Caki2 (cell line): Measurements from ENCODE around the gene UNC13B. TPM values are rescaled to one million over a fixed set of nuclear protein-coding genes. Genes with fewer than 3 reads are reported as not detected.
"Not testable (repeated sequence)": the region's sequence is repeated elsewhere in the genome, so short reads cannot be mapped to it uniquely, and the experiment has no call there.

Experiments
- DNase-seq: peaks from one replicate; pipeline ENCODE4 v3.0.0-alpha.2; 2015; ENCODE audit warnings: low read depth
- in situ Hi-C: cut with HindIII; loops from 2 replicates; pipeline ENCODE4 v1.10.0; 2016; ENCODE audit warnings: low sequenced_read_pairs, low pct_unique_long_range_greater_than_20kb, mixed read lengths
- total RNA-seq: library from RNA; depleted of rRNA; stranded (reverse); fragments of >200 nt; shearing (Covaris generic); gene quantifications from 2 replicates; pipeline ENCODE4 v1.2.3, GENCODE V29; 2014; ENCODE audit warnings: low replicate concordance

UNC13B gene
- total RNA-seq, 1 experiment from 2014 or later, result 1.4 TPM

DNA sequence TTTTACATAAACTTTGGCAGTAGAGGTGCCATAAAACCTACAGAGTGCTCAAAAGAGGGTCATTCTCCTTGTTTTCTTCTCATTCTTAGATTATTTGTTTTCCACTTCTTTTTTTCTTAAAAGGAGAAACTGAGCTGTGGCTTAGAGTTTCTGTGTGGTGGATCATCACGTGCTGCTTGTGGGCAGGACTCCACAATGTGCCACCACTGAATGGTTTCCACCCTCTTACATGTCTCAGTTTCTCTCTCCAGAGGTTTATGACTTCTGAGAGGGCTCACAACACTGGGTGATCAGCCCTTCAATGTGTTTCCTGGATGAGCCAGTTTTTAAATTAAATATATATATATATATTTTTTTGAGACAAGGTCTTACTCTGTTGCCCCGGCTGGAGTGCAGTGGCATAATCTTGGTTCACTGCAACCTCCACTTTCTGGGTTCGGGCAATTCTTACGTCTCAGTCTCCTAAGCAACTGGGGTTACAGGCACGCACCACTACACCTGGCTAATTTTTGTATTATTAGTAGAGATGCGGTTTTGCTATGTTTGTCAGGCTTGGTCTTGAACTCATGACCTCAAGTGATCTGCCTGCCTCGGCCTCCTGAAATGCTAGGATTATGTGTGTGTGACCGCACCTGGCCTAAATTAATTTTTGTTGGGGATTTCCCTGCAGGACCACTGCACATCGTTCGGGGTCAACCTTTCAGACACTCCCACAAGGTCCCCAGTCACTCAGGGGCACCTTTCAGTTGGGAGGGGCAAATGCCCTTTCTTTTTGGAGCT, 3.1 kb upstream of the UNC13B start:
- DNase-seq, result no peak
- in situ Hi-C loops, result no loop called here

DNA sequence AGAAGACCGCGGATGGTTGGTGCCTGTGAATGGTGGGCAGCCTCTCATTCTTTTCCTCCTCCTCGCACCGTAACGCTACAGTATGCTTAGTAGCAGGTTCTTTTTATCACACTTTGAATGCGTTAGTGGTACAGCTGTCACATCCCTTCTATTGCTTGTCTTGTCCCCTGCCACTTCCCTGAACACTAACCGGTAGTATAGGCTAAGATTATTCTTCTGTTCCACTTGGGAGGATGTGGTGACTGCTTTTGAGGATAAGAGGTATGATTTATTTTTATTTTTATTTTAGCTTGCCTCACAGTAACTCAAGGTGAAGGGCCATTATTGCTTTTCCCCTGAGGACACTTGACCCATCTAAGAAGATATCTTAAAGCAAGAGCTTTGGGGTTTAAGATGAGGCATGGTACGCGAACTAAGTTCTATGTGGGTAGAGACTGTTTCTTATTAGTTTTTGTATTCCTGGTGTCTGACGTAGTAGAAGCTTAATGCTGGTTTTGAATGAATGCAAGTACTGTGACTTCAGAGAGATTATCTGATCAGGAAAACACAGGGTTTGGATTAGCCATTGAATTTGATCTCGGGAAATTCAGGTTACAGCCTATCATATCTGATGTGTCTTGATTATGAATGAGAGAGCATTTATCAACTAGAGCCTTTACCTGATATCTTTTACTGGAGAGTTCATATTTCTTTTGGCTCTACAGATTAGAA, 951 bp downstream of the UNC13B start:
- in situ Hi-C loops, result no loop called here
- no peak for DNase-seq

DNA sequence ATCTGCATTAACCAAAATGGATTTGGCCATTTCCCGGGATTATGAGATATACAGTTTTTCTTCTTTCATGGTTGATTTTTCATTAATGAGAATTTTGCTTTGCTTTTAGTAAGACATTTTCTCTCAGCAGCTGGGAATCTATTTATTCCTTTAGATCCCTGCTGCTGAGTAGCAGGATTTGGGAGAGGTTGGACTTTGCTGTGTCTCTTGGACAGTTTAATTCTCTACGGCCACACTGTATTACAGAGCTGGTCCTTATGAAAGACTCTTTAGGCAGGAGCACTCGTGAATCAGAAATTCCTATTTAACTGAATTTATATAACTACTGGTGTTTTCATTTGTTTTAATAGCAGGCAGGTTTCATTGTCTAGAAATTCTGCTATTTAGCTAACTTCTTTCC, 1.6 kb downstream of the UNC13B start:
- in situ Hi-C loops, result no loop called here
- DNase-seq, result no peak

DNA sequence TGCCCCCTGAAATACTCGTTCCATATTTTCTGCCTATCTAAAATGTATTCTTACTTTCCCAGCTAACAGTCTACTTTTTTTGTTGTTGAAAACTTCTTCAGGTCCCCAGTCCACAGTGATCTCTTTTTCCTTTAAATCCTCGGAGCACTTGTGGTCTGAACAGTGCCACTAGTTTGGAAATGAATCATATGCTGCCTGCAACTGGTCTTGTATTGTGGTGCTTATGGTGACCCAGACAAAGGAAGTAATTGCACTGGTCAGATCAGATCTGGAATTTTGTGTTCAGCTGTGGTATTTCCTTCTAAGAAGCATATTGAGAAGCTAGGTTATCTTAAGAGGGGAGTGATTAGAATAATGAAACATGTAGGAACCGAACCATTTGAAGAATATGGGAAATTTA, 2.9 kb downstream of the UNC13B start:
- in situ Hi-C loops, result no loop called here
- no peak for DNase-seq

DNA sequence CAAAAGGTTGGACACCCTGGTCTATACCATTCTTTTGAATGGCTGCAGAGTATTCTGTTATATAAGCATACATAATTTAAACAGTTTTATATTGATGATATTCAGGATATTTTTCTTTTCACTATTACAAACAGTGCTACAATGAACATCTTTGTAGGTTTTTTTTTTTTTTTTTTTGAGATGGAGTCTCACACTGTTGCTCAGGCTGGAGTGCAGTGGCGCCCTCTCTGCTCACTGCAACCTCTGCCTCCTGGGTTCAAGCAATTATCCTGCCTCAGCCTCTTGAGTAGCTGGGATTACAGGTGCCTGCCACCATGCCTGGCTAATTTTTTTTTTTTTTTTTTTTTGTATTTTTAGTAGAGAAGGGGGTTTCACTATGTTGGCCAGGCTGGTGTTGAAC, 5.6 kb downstream of the UNC13B start:
- DNase-seq, in situ Hi-C loops: not testable (repeated sequence)

DNA sequence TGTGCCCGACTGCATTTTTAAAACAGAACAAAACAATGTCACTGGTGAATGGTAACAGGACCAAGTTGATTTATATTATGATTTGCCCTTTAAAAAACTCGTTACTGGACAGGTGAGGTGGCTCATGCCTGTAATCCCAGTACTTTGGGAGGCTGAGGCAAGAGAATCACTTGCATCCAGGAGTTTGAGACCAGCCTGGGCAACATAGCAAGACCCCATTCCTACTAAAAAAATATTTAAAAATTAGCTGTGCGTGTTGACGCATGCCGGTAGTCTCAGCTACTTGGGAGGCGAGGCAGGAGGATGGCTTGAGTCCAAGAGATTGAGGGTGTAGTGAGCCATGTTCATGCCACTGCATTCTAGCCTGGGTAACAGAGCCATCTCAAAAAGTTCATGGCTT, 7.2 kb downstream of the UNC13B start:
- in situ Hi-C loops, result no loop called here
- no peak for DNase-seq

DNA sequence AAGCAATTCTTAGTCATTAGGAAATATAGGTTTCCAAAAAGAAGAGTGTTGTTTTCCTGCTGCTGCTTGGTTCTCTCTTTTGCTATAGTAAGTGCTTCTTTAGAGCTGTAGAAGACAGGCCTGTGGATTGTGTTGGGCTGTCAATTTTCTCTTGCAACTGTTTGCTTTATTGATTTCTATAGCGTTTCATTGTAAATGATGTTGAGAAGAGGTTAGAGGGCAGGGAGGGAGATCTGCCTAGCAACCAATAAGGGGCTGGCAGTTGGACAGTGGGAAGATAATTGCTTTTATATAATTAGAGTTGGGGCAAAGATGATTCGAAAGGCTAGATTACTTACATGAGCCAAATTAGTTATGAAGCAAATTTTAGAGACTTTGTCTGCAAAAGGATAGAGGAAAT, 11.1 kb downstream of the UNC13B start:
- in situ Hi-C loops, result no loop called here
- DNase-seq, result no peak

DNA sequence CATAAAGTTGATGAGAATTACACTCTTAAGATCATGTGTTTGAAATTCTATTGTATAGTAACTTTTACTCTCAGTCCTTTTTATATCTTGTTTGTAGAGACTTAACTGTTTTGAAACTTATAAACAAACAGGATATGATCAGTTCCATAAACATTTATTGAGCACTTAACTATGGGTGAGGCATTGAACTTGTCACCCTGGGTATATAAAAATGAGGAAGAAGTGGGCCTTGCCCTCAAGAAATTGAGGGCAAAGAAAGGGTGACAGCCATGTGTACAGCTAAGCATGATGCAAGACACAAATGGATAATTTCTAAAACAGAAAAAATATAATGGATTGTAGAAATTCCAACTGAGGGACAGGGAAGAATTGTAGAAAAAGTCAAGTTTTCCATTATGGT, 15.7 kb downstream of the UNC13B start:
- in situ Hi-C loops, result no loop called here
- no peak for DNase-seq

DNA sequence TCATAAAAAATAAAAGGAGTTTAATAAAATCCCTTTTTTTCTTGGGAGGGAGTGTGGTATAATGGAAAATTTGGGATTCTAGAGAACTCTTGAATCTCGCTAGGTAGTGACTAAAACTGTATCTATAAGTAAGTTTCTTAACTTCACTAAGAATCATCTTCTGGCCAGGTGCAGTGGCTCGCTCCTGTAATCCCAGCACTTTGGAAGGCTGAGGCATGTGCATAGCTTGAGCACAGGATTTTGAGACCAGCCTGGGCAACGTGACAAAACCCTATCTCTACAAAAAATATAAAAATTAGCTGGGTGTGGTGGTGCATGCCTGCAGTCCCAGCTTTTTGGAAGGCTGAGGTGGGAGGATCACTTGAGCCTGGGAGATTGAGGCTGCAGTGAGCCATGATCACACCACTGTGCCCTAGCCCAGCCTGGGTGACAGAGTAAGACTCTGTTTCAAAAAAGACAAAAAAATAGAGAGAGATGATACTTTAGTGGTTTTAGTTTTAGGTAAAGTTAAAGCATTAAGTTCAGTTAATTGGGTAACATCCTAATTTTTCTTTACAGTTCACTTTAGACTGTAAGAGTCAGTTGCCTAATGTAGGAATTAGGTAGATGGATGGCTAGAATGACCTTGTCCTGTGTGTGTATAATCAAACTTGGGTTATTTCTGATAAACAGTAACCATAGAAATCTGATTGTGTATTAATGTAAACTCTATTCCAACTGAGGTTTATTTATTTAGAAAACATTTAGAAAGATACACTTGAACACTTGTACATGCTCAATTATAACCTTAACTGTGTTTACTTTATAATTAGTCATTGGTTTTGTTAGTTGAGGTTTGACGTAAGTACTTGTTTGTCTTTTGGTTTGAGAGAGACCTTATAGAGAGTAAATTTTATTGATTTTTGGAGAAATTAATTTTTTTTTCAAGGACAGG, 17.8 kb downstream of the UNC13B start:
- DNase-seq, result no peak
- in situ Hi-C loops, result no loop called here

DNA sequence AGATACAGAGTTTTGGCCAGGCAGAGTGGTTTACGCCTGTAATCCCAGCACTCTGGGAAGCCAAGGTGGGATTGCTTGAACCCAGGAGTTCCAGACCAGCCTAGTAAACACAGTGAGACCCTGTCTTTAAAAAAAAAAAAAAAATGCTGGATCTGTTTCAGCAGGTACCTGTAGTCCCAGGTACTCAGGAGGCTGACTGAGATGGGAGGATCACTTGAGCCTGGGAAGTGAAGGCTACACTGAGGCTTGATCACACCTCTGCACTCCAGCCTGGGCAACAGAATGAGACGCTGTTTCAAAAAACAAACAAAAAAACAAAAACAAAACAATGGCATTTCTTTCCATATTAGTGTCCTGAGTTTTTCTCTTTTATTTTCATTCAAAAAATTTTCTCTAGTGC, 19.0 kb downstream of the UNC13B start:
- in situ Hi-C loops, result no loop called here
- DNase-seq, result no peak

DNA sequence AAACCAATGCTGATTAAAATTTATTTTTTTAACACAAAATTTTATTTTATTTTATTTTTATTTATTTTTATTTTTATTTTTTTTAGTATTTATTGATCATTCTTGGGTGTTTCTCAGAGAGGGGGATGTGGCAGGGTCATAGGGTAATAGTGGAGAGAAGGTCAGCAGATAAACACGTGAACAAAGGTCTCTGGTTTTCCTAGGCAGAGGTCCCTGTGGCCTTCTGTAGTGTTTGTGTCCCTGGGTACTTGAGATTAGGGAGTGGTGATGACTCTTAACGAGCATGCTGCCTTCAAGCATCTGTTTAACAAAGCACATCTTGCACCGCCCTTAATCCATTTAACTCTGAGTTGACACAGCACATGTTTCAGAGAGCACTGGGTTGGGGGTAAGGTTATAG, 20.6 kb downstream of the UNC13B start:
- DNase-seq, in situ Hi-C loops: not testable (repeated sequence)

DNA sequence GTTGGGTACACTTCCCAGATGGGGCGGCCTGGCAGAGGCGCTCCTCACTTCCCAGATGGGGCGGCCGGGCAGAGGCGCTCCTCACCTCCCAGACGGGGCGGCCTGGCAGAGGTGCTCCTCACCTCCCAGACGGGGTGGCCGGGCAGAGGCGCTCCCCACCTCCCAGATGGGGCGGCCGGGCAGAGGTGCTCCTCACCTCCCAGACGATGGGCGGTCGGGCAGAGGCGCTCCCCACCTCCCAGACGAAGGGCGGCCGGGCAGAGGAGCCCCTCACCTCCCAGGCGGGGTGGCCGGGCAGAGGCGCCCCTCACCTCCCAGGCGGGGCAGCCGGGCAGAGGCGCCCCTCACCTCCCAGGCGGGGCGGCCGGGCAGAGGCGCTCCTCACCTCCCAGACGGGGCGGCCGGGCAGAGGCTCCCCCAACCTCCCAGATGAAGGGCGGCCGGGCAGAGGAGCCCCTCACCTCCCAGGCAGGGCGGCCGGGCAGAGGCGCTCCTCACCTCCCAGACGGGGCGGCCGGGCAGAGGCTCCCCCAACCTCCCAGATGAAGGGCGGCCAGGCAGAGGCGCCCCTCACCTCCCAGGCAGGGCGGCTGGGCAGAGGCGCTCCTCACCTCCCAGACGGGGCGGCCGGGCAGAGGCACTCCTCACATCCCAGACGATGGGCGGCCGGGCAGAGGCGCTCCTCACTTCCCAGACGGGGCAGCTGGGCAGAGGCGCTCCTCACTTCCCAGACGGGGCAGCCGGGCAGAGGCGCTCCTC, 21.4 kb downstream of the UNC13B start:
- in situ Hi-C loops, DNase-seq: not testable (repeated sequence)

DNA sequence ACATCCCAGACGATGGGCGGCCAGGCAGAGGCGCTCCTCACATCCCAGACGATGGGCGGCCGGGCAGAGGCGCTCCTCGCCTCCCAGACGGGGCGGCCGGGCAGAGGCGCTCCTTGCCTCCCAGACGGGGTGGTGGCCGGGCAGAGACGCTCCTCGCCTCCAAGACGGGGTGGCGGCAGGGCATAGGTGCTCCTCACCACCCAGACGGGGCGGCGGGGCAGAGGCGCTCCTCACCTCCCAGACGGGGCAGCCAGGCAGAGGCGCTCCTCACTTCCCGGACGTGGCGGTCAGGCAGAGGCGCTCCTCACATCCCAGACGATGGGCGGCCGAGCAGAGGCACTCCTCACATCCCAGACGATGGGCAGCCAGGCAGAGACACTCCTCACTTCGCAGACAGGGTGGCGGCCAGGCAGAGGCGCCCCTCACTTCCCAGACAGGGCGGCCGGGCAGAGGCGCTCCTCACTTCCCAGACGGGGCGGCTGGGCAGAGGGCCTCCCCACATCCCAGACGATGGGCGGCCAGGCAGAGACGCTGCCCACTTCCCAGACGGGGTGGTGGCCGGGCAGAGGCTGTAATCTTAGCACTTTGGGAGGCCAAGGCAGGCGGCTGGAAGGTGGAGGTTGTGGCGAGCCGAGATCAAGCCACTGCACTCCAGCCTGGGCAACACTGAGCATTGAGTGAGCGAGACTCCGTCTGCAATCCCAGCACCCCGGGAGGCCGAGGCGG, 22.1 kb downstream of the UNC13B start:
- in situ Hi-C loops, result not testable (repeated sequence)

DNA sequence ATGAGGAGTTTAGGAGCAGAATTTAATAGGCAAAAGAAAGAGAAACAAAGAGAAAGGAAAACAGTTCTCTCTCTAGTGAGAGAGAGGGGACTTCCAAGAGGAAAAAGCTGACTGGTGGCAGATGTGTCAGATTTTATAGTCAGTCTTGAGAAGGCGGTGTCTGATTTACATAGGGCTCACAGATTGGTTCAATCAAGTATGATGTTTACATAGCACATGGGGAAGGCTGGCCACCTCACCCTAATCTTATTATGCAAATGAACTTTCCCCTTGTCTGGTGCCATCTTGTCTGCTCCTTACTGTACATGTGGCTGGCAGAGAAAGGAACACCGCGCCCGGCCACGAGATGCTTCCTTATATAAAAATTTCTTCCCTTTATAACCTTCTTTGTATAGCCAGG, 24.7 kb downstream of the UNC13B start:
- in situ Hi-C loops, result no loop called here
- peak; percentile 76 for DNase-seq

More for the DNA sequence above, 22.1 kb downstream of the UNC13B start:
- not testable (repeated sequence) for DNase-seq

DNA sequence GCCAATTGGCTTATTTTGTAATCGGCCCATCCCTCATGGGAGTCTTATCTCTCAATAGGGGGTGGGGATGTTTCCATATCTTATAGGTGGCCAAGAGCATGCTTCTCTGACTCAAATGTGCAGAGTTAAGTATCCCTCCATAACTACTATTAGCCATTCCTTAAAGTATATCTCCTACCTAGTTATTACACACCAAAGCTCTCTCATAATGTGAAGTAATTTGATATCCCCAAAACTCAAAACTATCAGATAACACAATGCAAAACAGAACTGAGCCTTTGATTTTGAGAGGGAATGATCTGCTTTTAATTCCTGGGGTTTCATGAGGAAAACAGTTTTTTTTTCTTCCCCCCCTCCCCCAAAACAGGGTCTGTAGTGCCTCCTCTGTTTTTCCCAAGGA, 28.4 kb downstream of the UNC13B start:
- no peak for DNase-seq
- in situ Hi-C loops, result no loop called here

DNA sequence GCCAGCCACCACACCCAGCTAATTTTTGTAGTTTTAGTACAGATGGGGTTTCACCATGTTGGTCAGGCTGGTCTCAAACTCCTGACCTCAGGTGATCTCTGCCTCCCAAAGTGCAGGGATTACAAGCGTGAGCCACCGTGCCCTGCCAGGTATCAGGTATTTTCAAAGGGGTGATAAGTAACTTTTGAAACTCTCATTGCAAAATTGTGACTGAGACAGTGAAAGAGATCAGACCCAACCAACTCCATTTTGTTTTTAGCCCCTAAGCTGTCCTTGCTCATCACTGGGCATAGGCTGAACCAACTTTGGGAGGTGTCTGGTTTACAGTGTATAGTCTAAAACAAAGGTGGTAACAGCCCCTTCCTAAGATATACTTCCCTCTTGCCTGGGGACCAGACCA, 29.3 kb downstream of the UNC13B start:
- no peak for DNase-seq
- in situ Hi-C loops, result no loop called here

DNA sequence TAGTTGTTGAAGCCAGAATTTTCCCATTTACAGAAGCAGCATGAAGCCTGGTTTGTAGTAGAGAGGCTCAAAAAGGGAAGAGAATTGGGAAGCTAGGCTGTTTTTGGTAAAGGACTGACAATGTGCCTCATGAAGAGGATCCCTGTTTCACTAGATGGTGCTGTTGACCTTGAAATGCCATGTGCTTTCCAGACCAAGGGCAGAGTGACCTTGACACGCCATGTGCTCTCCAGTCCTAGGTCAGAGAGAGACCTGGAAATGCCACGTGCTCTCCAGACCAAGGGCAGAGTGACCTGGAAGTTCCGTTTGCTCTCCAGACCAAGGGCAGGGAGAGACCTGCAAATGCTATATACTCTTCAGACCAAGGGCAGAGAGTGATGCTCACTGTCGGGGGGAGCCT, 32.0 kb downstream of the UNC13B start:
- in situ Hi-C loops, result no loop called here
- no peak for DNase-seq

DNA sequence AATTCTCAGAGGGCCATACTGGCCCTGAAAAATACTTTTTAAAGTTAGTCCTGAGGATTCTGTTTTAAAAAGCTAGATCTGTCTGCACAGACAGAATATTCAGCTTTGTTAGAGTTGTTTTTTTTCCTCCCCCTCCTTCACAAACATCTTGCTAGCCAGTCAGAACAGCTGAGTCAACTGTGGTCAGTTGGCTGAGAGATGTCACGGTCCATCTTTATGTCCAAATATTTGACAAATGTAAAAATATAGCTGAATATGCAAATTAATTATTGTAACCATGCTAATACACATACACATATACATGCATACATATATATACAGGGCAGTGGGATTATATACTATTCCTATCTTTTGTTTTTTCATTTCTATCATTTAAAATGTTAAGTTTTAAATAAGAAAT, 33.9 kb downstream of the UNC13B start:
- in situ Hi-C loops, result no loop called here

More for the DNA sequence above, 33.9 kb downstream of the UNC13B start:
- DNase-seq, result no peak
